Keratinocyte (primary cell): ENCODE measurements around the gene ZBTB20.

ENCODE experiments used
- CTCF ChIP-seq, 3 experiments: IDR thresholded peaks in 1 of 3; conservative IDR thresholded peaks in 1 of 3; optimal IDR thresholded peaks in 1 of 3; 2 replicates in 2 of 3; 3 replicates in 1 of 3; pipeline versions ENCODE3 to v1.5.1; 2011; ENCODE audit warnings: low read length in 3 of 3, mild to moderate bottlenecking in 3 of 3, moderate library complexity in 2 of 3, control low read depth in 1 of 3, inconsistent platforms in 1 of 3; ENCODE audit not compliant: insufficient read depth in 2 of 3; ENCODE audit errors: extremely low read depth in 1 of 3
- EZH2 ChIP-seq: IDR thresholded peaks from one replicate; pipeline ENCODE4 v1.6.1; 2012; ENCODE audit warnings: inconsistent platforms, mild to moderate bottlenecking, low read length, moderate library complexity

DNA sequence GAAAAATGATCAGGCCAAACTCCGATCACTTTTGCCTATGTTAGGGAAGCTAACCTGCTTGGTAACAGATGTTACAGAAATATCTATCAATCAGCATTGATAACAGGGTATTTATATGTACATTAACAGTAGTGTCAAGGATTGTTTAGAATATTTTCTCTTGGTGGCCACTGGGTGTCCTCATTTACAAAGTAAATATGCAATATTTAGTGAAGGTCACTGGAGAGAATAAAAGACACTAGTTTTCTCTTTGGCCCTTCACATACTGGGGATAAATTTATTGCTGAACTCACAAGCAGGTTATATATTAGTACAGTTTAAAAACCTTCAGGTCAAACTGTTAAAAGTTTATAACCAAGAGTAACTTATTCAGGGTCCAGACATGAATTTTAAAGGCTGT lies 784.3 kb downstream of the ZBTB20 start:
- TF ChIP-seq CTCF (optimal IDR thresholded peaks at IDR 0.05 in 1 of 3, IDR thresholded peaks at IDR 0.05 in 1 of 3, conservative IDR thresholded peaks at IDR 0.05 in 1 of 3; ENCODE audit: extremely low read depth in 1 of 3, insufficient read depth in 2 of 3, low read length in 3 of 3): peak in 1 of 3 experiments; percentile 22
- no peak for TF ChIP-seq EZH2
